Type B pancreatic cell (in vitro differentiated cells): ENCODE data around the gene NEDD4L. TPM values are rescaled to one million over a fixed set of nuclear protein-coding genes. Genes with fewer than 3 reads are reported as not detected.

ENCODE experiments used
- DNase-seq: peaks from one replicate; pipeline ENCODE4 v3.0.0; 2021; ENCODE audit warnings: mixed read lengths; ENCODE audit not compliant: unreplicated experiment; ENCODE audit errors: extremely low spot score
- H3K27ac Mint-ChIP-seq: 2 replicates; pipeline ENCODE4 v1.8.0; 2021; ENCODE audit warnings: mild to moderate bottlenecking, mixed read lengths
- H3K27me3 Mint-ChIP-seq: 2 replicates; pipeline ENCODE4 v1.8.0; 2021; ENCODE audit warnings: mixed read lengths
- H3K36me3 Mint-ChIP-seq: 2 replicates; pipeline ENCODE4 v1.8.0; 2021; ENCODE audit warnings: mixed read lengths
- H3K4me1 Mint-ChIP-seq: one replicate; pipeline ENCODE4 v1.8.0; 2021; ENCODE audit warnings: mixed read lengths; ENCODE audit not compliant: unreplicated experiment
- H3K4me3 Mint-ChIP-seq: 2 replicates; pipeline ENCODE4 v1.8.0; 2021; ENCODE audit warnings: mild to moderate bottlenecking, mixed read lengths
- H3K9me3 Mint-ChIP-seq: 2 replicates; pipeline ENCODE4 v1.8.0; 2021; ENCODE audit warnings: mixed read lengths
- total RNA-seq: library from RNA; stranded (reverse); gene quantifications from 2 replicates; pipeline ENCODE4 v1.2.1, GENCODE V29; 2021; ENCODE audit warnings: low replicate concordance
- TF ChIP-seq, protein P1 (sequence below): fragments of 200-600 bp; sonication (generic); conservative IDR thresholded peaks from 2 replicates; pipeline ENCODE4 v1.5.0; 2021; ENCODE audit warnings: antibody characterized with exemption, mild to moderate bottlenecking

NEDD4L gene
- total RNA-seq, 1 donor from 2014 or later, result 84.7 TPM

DNA sequence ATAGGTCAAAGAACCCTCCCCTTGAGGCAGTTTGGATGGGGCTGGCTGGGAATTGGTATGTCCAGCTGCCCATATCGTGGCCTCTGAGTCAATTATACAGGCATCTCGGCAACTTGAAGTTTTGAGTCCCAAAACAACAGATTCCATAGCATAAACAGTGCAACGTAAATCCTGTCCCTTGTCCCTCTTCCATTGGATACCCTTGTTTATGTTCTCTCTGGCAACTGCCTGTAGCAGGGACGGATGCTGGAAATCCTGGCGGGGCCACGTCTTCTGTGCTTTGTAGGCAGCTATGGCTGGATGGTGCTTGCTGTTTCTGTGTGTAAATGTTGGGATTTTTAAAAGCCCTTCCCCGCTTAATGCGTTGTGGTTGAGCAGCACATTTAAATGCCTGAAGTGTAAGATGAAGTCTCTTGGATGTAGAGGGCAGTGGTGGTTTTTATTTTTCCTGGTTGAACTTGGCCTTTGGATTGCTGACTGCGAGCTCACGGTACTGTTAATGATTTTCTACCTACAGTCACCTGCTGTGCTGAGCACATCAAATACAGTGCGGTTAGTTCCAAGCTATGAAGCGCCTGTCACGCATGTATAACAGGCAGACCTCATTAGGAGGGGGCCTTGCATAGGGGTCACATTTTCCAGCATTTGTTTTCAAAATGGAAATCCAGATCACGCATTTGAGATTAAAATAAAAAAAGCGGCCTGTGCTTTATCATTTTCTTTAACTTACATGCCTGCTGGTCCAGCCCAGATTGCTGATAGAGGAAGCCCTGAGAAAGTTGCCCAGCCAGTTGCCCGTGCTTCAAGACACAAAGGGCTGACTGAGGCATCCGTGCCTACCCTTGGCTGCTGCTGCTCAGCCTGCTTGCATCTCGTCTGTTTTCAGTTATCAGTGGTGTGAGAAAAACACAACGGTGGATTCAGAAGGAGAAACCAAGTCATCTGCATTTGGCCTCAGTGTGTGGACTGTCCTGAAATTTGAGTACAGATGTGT, 84.7 kb downstream of the NEDD4L start:
- H3K4me3 Mint-ChIP-seq, result peak overlapping the region; percentile 30
- DNase-seq, result no peak
- no peaks in the 10 kb centered on the region for H3K27me3 Mint-ChIP-seq
- TF ChIP-seq, protein P1, sequence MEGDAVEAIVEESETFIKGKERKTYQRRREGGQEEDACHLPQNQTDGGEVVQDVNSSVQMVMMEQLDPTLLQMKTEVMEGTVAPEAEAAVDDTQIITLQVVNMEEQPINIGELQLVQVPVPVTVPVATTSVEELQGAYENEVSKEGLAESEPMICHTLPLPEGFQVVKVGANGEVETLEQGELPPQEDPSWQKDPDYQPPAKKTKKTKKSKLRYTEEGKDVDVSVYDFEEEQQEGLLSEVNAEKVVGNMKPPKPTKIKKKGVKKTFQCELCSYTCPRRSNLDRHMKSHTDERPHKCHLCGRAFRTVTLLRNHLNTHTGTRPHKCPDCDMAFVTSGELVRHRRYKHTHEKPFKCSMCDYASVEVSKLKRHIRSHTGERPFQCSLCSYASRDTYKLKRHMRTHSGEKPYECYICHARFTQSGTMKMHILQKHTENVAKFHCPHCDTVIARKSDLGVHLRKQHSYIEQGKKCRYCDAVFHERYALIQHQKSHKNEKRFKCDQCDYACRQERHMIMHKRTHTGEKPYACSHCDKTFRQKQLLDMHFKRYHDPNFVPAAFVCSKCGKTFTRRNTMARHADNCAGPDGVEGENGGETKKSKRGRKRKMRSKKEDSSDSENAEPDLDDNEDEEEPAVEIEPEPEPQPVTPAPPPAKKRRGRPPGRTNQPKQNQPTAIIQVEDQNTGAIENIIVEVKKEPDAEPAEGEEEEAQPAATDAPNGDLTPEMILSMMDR, result no peak
- peaks cover 10% of the 10 kb centered on the region for H3K4me1 Mint-ChIP-seq
- peaks cover 15% of the 10 kb centered on the region for H3K36me3 Mint-ChIP-seq
- peak overlapping the region; percentile 81 for H3K27ac Mint-ChIP-seq
- no peaks in the 10 kb centered on the region for H3K9me3 Mint-ChIP-seq

DNA sequence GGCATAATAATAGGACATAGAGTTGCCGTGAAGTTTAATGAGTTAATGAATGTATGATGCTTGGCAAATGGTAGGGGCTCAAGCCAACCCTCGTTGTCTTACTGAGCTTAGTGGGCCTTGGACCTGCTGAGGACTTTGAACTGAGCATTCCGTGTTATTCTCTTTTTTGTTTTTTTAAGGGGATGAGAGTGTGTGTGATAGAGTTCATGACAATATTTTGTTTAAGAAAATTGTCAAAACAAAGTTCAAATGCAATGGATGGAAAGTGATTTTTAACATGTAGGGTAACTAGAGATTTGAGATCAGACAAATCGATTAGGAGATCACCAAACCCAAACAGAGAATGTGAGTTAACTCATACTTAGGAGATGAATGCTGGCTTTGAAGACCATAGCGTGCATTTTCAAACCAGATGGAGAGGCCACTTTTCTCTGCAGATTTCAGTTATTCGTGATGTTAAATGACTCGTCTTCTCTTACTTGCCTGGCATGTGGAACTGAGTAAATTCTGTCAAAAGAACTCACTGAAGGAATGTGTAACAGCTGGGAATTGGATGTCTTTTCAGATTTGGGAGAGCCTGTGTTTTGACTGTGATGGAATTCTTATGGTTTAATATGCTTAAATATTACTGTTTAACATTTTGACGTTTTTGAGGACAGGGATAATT, 88.7 kb downstream of the NEDD4L start:
- H3K27me3 Mint-ChIP-seq, result no peaks in the 10 kb centered on the region
- H3K4me3 Mint-ChIP-seq, result no peak overlapping the region
- TF ChIP-seq, protein P1, result no peak
- H3K36me3 Mint-ChIP-seq, result peaks cover 9% of the 10 kb centered on the region
- peaks cover 4% of the 10 kb centered on the region for H3K9me3 Mint-ChIP-seq
- no peak overlapping the region for H3K27ac Mint-ChIP-seq
- no peak for DNase-seq
- peaks cover 33% of the 10 kb centered on the region for H3K4me1 Mint-ChIP-seq

DNA sequence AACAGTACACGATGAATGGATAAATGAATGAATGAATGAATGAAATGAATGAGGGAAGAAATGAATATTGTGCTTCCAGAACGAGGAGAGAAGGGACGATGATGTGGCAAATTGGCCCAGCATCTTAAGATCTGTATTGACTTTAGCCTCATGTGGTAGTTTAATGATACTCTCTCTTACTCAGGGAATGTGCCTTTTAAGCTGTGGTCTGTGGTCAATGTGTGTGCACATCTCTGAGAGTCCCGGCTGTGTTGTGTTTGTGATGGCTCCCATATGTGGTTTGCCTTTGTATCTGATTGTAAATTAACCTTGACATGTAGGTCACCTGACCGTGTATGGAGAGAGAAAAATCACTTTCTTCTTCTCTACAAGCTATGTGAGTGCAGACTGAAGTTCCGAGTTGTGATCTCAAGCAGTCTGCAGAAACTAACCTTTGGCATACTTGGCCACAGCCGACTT, 91.2 kb downstream of the NEDD4L start:
- Mint-ChIP-seq H3K9me3 (peaks cover 4% of the 10 kb centered on the region), H3K4me3 (no peak overlapping the region), H3K27ac (peak overlapping the region; percentile 67), H3K36me3 (no peaks in the 10 kb centered on the region), H3K4me1 (peaks cover 31% of the 10 kb centered on the region), H3K27me3 (no peaks in the 10 kb centered on the region)
- no peak for DNase-seq
- TF ChIP-seq, protein P1, result no peak

DNA sequence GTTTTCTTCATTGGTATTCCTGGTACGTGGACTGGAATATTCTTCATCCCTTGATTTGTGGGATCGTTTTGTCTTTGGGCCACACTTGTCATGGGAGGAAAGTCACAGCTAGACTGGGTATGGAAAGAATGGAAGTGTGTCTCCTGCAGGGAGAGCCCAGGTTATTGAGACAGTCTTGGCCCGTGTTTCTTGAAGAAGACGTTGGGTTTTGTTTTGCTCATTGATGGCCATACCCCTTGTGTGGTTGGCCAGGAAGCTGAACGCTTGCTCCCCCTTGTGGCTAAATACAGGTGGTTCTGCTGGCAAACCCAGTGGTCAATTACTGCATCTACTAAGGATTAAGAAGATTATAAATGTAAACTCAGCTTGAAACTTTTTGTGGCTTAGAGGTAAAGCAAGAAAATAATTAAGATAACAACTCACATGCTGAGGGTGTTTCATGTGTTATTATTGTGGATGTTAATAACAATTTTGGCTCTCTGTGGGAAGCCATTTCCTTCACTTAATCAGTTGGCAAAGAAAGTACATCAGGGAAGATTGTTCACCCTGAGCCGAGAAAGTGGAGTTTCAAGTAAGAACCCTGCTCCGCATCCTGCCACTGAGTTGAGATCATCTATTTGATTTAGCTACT, 91.8 kb downstream of the NEDD4L start:
- Mint-ChIP-seq H3K27me3 (no peaks in the 10 kb centered on the region), H3K4me1 (peaks cover 37% of the 10 kb centered on the region), H3K27ac (peak overlapping the region; percentile 67), H3K4me3 (no peak overlapping the region), H3K9me3 (peaks cover 4% of the 10 kb centered on the region), H3K36me3 (no peaks in the 10 kb centered on the region)
- TF ChIP-seq, protein P1, result peak; percentile 91
- DNase-seq, result no peak

GRCh38 chr18:58136879-58137278, 92.9 kb downstream of the NEDD4L start:
- Mint-ChIP-seq H3K27me3 (no peaks in the 10 kb centered on the region), H3K27ac (peak overlapping the region; percentile 24), H3K4me1 (peaks cover 44% of the 10 kb centered on the region), H3K4me3 (no peak overlapping the region), H3K36me3 (no peaks in the 10 kb centered on the region), H3K9me3 (peaks cover 4% of the 10 kb centered on the region)
- DNase-seq, result no peak
- TF ChIP-seq, protein P1, result no peak
